HCT116 (cell line): ENCODE data around the gene FLNB.

Experiments used
- EZH2phosphoT487 ChIP-seq: fragments of 200-600 bp; IDR thresholded peaks from 2 replicates; pipeline ENCODE4 v1.6.1; 2018; ENCODE audit warnings: antibody characterized with exemption, borderline replicate concordance
- FOSL1 ChIP-seq: IDR thresholded peaks from 2 replicates; pipeline ENCODE4 v1.6.1; 2012; ENCODE audit warnings: low read depth
- JUND ChIP-seq: IDR thresholded peaks from 2 replicates; pipeline ENCODE4 v1.6.1; 2012
- POLR2AphosphoS5 ChIP-seq: IDR thresholded peaks from 2 replicates; pipeline ENCODE4 v1.6.1; 2011; ENCODE audit warnings: mild to moderate bottlenecking, low read depth, low read length, moderate library complexity
- SP1 ChIP-seq: IDR thresholded peaks from 2 replicates; pipeline ENCODE4 v1.6.1; 2012; ENCODE audit warnings: low read depth
- TF ChIP-seq, protein P1 (sequence below), 3 experiments: fragments of 200-600 bp in 1 of 3; sonication (generic) in 1 of 3; IDR thresholded peaks in 2 of 3; conservative IDR thresholded peaks in 1 of 3; 2 replicates each; pipeline ENCODE4 v1.5.1; 2012 to 2017; ENCODE audit warnings: low read depth in 2 of 3, low read length in 2 of 3, antibody characterized with exemption in 1 of 3, borderline replicate concordance in 1 of 3, control low read depth in 1 of 3, mild to moderate bottlenecking in 1 of 3, mixed read lengths in 1 of 3, mixed run types in 1 of 3, moderate library complexity in 1 of 3; ENCODE audit not compliant: insufficient read depth in 1 of 3

DNA sequence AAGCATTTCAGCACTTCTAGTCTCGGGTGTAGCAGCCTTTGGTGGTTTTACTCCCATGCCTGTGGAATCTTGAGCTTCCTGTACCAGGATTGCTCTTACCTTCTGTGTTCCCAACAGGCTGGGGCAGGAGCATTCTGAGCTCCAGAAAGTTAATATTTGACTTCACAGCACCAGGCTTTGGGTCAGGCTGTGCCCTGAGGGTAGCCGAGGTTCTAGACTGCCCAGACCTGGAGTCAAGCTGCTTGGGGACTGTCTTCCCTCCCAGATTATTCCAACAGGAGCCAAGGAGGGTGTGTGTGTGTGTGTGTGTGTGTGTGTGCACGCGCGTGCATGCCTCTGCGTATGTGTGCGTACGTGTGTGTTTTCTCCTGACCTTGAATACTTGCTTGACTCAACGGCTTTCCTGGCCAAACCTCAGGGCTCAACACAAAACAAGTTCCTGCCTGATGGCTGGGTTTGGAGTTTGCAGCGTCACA, 94.8 kb downstream of the FLNB start:
- TF ChIP-seq JUND (no peak), EZH2phosphoT487 (no peak), FOSL1 (no peak), SP1 (no peak), POLR2AphosphoS5 (no peak)
- TF ChIP-seq, protein P1, sequence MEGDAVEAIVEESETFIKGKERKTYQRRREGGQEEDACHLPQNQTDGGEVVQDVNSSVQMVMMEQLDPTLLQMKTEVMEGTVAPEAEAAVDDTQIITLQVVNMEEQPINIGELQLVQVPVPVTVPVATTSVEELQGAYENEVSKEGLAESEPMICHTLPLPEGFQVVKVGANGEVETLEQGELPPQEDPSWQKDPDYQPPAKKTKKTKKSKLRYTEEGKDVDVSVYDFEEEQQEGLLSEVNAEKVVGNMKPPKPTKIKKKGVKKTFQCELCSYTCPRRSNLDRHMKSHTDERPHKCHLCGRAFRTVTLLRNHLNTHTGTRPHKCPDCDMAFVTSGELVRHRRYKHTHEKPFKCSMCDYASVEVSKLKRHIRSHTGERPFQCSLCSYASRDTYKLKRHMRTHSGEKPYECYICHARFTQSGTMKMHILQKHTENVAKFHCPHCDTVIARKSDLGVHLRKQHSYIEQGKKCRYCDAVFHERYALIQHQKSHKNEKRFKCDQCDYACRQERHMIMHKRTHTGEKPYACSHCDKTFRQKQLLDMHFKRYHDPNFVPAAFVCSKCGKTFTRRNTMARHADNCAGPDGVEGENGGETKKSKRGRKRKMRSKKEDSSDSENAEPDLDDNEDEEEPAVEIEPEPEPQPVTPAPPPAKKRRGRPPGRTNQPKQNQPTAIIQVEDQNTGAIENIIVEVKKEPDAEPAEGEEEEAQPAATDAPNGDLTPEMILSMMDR (IDR thresholded peaks at IDR 0.05 in 2 of 3, conservative IDR thresholded peaks at IDR 0.05 in 1 of 3; ENCODE audit: borderline replicate concordance in 1 of 3, insufficient read depth in 1 of 3, low read depth in 2 of 3, low read length in 2 of 3) = no peak
